SK-N-SH treated with all-trans-retinoic acid at 6 μM for 48 hours (cell line): Measurements from ENCODE around the gene GABBR2.

Source experiments
- ATAC-seq: fragments of 200-7000 bp; cut with Tn5 transposase; 3 replicates; pipeline ENCODE4 v1.9.1; 2020; ENCODE audit warnings: mild to moderate bottlenecking, moderate library complexity
- ARNTL ChIP-seq: fragments of 450-650 bp; formaldehyde crosslinking; IDR thresholded peaks from 2 replicates; pipeline ENCODE4 v1.5.0; 2020; ENCODE audit warnings: low read depth, mild to moderate bottlenecking, moderate library complexity, borderline replicate concordance
- BACH2 ChIP-seq: fragments of 250-450 bp; sonication (Bioruptor Pico); IDR thresholded peaks from 2 replicates; pipeline ENCODE4 v1.9.0; 2021; ENCODE audit warnings: mild to moderate bottlenecking, borderline replicate concordance
- CSDC2 ChIP-seq: fragments of 250-450 bp; sonication (Bioruptor Pico); IDR thresholded peaks from 2 replicates; pipeline ENCODE4 v1.5.0; 2020; ENCODE audit warnings: mild to moderate bottlenecking, moderate library complexity
- ISL1 ChIP-seq: fragments of 250-450 bp; sonication (Bioruptor Pico); IDR thresholded peaks from 2 replicates; pipeline ENCODE4 v2.1.2; 2022; ENCODE audit warnings: mild to moderate bottlenecking, moderate library complexity
- OSR1 ChIP-seq: fragments of 250-450 bp; sonication (Bioruptor Pico); IDR thresholded peaks from 2 replicates; pipeline ENCODE4 v1.8.0; 2022; ENCODE audit warnings: moderate library complexity, mild to moderate bottlenecking, inconsistent platforms
- PATZ1 ChIP-seq: fragments of 250-450 bp; sonication (Bioruptor Pico); IDR thresholded peaks from 2 replicates; pipeline ENCODE4 v1.8.0; 2020; ENCODE audit warnings: mild to moderate bottlenecking, moderate library complexity, borderline replicate concordance
- PPARA ChIP-seq: fragments of 250-450 bp; sonication (Bioruptor Pico); IDR thresholded peaks from 2 replicates; pipeline ENCODE4 v1.5.0; 2020; ENCODE audit warnings: mild to moderate bottlenecking, borderline replicate concordance
- RARB ChIP-seq: fragments of 250-450 bp; sonication (Bioruptor Pico); IDR thresholded peaks from 2 replicates; pipeline ENCODE4 v1.8.0; 2021; ENCODE audit warnings: mild to moderate bottlenecking, moderate library complexity
- TCF4 ChIP-seq: fragments of 250-450 bp; sonication (Bioruptor Pico); IDR thresholded peaks from 2 replicates; pipeline ENCODE4 v1.8.0; 2021; ENCODE audit warnings: mild to moderate bottlenecking, moderate library complexity, borderline replicate concordance
- TOX ChIP-seq: fragments of 250-450 bp; sonication (Bioruptor Pico); IDR thresholded peaks from 2 replicates; pipeline ENCODE4 v1.8.0; 2021; ENCODE audit warnings: mild to moderate bottlenecking, moderate library complexity, borderline replicate concordance
- ZNF565 ChIP-seq: fragments of 450-650 bp; formaldehyde crosslinking; conservative IDR thresholded peaks from 2 replicates; pipeline ENCODE4 v1.5.0; 2020; ENCODE audit warnings: low read depth, mild to moderate bottlenecking, moderate library complexity
- ZNF70 ChIP-seq: fragments of 450-650 bp; formaldehyde crosslinking; IDR thresholded peaks from 2 replicates; pipeline ENCODE4 v1.5.0; 2020; ENCODE audit warnings: mild to moderate bottlenecking, moderate library complexity
- ZNF8 ChIP-seq: fragments of 450-650 bp; formaldehyde crosslinking; IDR thresholded peaks from 2 replicates; pipeline ENCODE4 v1.5.0; 2020; ENCODE audit warnings: mild to moderate bottlenecking, moderate library complexity
- TF ChIP-seq, protein P1 (sequence below): fragments of 250-450 bp; sonication (Bioruptor Pico); IDR thresholded peaks from 2 replicates; pipeline ENCODE4 v1.5.1; 2021; ENCODE audit warnings: mild to moderate bottlenecking, moderate library complexity
- TF ChIP-seq, protein P2 (sequence below): fragments of 250-450 bp; sonication (Bioruptor Pico); IDR thresholded peaks from 2 replicates; pipeline ENCODE4 v1.5.0; 2020; ENCODE audit warnings: mild to moderate bottlenecking, moderate library complexity
- TF ChIP-seq, protein P3 (sequence below): fragments of 250-450 bp; sonication (Bioruptor Pico); IDR thresholded peaks from 2 replicates; pipeline ENCODE4 v1.8.0; 2021; ENCODE audit warnings: low read depth, mild to moderate bottlenecking, moderate library complexity, borderline replicate concordance

Gene GABBR2

GRCh38 chr9:98415782-98416181, 293.0 kb downstream of the GABBR2 start:
- TF ChIP-seq RARB (no peak), CSDC2 (no peak), PATZ1 (CRISPR knock-in tag) (no peak)
- ATAC-seq: no peak

GRCh38 chr9:98413084-98413483, 295.7 kb downstream of the GABBR2 start:
- ATAC-seq: no peak
- no peak for TF ChIP-seq CSDC2
- no peak for TF ChIP-seq ZNF8 (CRISPR knock-in tag)

DNA sequence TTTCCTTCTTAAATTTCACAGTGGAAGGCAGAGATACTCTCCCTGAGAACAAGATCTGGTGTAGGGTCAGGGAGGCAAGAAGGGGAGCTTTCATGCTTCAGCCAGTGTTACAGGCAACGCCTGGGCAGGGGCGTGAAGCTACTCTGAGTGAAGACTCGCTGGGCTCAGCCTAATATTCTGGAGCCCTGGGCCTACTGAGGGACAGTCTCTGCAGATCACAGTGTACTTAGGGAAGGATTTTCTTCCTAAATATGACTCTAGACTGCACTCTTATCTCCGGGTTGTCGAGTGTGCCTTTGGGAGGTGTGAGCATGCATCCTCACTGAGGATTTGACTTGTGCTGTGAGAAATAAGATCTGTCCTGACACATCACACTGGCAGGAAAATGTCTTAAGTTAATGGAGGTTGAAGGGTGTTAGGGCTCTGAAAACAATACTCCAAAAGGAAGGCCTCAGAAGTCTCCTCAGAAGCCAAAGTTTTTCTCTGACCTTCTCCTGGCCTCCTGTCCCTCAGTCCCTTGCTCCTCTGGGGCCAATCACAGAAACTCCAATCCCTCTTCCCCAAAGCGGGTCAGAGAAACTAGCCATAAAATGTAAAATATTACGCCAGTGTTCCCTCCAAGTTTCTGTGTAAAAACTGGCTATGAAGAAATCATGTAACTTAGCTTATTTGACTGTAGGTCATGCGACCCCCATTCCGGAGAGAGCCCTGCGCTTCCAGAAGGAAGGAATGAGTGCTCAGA, 296.5 kb downstream of the GABBR2 start:
- ATAC-seq: no peak

DNA sequence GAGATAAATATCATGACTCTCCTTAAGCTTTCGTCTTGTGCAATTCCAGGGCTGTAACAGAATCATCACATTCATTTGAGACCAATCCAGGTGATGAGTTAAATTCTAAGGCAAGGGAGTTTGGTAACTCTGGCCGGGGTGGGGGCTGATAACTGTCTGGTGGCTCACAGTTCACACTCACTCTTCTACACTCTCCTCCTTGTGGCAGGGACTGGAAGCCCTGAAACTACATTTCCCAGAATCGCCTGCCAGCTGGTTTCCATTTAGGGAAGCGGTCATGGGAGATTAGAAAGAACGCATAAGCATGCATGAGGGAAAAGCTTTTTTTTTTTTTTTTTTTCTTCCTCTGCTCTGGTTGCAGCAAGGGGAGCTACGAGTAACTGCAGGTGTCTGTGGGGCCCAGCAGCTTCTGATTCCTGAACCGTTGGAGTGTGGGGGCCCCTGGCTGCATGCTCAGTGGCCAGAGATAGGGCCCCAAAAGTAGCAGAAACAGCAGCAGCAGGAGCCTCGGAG, 298.5 kb downstream of the GABBR2 start:
- ATAC-seq: peak; percentile 93
- TF ChIP-seq, protein P1, sequence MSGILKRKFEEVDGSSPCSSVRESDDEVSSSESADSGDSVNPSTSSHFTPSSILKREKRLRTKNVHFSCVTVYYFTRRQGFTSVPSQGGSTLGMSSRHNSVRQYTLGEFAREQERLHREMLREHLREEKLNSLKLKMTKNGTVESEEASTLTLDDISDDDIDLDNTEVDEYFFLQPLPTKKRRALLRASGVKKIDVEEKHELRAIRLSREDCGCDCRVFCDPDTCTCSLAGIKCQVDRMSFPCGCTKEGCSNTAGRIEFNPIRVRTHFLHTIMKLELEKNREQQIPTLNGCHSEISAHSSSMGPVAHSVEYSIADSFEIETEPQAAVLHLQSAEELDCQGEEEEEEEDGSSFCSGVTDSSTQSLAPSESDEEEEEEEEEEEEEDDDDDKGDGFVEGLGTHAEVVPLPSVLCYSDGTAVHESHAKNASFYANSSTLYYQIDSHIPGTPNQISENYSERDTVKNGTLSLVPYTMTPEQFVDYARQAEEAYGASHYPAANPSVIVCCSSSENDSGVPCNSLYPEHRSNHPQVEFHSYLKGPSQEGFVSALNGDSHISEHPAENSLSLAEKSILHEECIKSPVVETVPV: no peak
- TF ChIP-seq TOX (no peak), BACH2 (no peak), ISL1 (CRISPR knock-in tag) (no peak), CSDC2 (no peak), PPARA (CRISPR knock-in tag) (no peak), TCF4 (no peak), PATZ1 (CRISPR knock-in tag) (no peak), OSR1 (CRISPR knock-in tag) (no peak), ZNF8 (CRISPR knock-in tag) (no peak), ZNF70 (CRISPR knock-in tag) (no peak)
- TF ChIP-seq, protein P2, sequence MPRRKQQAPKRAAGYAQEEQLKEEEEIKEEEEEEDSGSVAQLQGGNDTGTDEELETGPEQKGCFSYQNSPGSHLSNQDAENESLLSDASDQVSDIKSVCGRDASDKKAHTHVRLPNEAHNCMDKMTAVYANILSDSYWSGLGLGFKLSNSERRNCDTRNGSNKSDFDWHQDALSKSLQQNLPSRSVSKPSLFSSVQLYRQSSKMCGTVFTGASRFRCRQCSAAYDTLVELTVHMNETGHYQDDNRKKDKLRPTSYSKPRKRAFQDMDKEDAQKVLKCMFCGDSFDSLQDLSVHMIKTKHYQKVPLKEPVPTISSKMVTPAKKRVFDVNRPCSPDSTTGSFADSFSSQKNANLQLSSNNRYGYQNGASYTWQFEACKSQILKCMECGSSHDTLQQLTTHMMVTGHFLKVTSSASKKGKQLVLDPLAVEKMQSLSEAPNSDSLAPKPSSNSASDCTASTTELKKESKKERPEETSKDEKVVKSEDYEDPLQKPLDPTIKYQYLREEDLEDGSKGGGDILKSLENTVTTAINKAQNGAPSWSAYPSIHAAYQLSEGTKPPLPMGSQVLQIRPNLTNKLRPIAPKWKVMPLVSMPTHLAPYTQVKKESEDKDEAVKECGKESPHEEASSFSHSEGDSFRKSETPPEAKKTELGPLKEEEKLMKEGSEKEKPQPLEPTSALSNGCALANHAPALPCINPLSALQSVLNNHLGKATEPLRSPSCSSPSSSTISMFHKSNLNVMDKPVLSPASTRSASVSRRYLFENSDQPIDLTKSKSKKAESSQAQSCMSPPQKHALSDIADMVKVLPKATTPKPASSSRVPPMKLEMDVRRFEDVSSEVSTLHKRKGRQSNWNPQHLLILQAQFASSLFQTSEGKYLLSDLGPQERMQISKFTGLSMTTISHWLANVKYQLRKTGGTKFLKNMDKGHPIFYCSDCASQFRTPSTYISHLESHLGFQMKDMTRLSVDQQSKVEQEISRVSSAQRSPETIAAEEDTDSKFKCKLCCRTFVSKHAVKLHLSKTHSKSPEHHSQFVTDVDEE (CRISPR knock-in tag): no peak
- TF ChIP-seq, protein P3, sequence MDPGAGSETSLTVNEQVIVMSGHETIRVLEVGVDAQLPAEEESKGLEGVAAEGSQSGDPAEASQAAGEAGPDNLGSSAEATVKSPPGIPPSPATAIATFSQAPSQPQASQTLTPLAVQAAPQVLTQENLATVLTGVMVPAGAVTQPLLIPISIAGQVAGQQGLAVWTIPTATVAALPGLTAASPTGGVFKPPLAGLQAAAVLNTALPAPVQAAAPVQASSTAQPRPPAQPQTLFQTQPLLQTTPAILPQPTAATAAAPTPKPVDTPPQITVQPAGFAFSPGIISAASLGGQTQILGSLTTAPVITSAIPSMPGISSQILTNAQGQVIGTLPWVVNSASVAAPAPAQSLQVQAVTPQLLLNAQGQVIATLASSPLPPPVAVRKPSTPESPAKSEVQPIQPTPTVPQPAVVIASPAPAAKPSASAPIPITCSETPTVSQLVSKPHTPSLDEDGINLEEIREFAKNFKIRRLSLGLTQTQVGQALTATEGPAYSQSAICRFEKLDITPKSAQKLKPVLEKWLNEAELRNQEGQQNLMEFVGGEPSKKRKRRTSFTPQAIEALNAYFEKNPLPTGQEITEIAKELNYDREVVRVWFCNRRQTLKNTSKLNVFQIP (CRISPR knock-in tag): no peak

More for the DNA sequence above, 296.5 kb downstream of the GABBR2 start:
- no peak for TF ChIP-seq BACH2

GRCh38 chr9:98409719-98410118, 299.0 kb downstream of the GABBR2 start:
- no peak for ATAC-seq
- no peak for TF ChIP-seq TCF4
- TF ChIP-seq ARNTL (CRISPR knock-in tag): no peak
- no peak for TF ChIP-seq ZNF70 (CRISPR knock-in tag)
- TF ChIP-seq, protein P2 (CRISPR knock-in tag): no peak
- no peak for TF ChIP-seq ZNF565 (CRISPR knock-in tag)
